Thymus (tissue), 11 donors: ENCODE data around the gene BMPR1B. TPM values are rescaled to one million over a fixed set of nuclear protein-coding genes. Genes with fewer than 3 reads are reported as not detected.
"Not testable (repeated sequence)": the region's sequence is repeated elsewhere in the genome, so short reads cannot be mapped to it uniquely, and the experiment has no call there.

Experiments used
- DNase-seq, 9 donors: peaks; one replicate each; pipeline ENCODE4 v3.0.0-alpha.2; 2013; ENCODE audit warnings: low spot score in 9 of 9, low read depth in 6 of 9, missing footprints in 1 of 9
- H3K27ac ChIP-seq, 2 donors: one replicate each; pipeline ENCODE4 v1.5.1; 2013; ENCODE audit warnings: control low read depth in 1 of 2, low read depth in 1 of 2, low read length in 1 of 2, mild to moderate bottlenecking in 1 of 2, moderate library complexity in 1 of 2
- H3K27me3 ChIP-seq, 2 donors: one replicate each; pipeline ENCODE4 v1.5.1; 2013; ENCODE audit warnings: low read length in 1 of 2; ENCODE audit not compliant: control insufficient read depth in 2 of 2, insufficient read depth in 1 of 2
- H3K36me3 ChIP-seq, 2 donors: one replicate each; pipeline ENCODE4 v1.5.1; 2013; ENCODE audit warnings: low read length in 1 of 2, mild to moderate bottlenecking in 1 of 2, moderate library complexity in 1 of 2; ENCODE audit not compliant: control insufficient read depth in 2 of 2, insufficient read depth in 2 of 2
- H3K4me1 ChIP-seq, 2 donors: one replicate each; pipeline ENCODE4 v1.5.1; 2013; ENCODE audit warnings: low read length in 2 of 2; ENCODE audit not compliant: control insufficient read depth in 2 of 2, insufficient read depth in 2 of 2
- H3K4me3 ChIP-seq, 2 donors: one replicate each; pipeline ENCODE4 v1.5.1; 2013; ENCODE audit warnings: low read length in 2 of 2, control low read depth in 1 of 2, mild to moderate bottlenecking in 1 of 2
- H3K9me3 ChIP-seq, 2 donors: one replicate each; pipeline ENCODE4 v1.5.1; 2013; ENCODE audit warnings: low read length in 1 of 2, mild to moderate bottlenecking in 1 of 2; ENCODE audit not compliant: control insufficient read depth in 2 of 2, insufficient read depth in 1 of 2
- WGBS: extraction: QIAGEN DNeasy Blood & Tissue Kit; methylation state at CpG from one replicate; pipeline ENCODE4 v1.1.7; 2013; 5-methylcytosine and 5-hydroxymethylcytosine counted together
- polyA plus RNA-seq: library from polyadenylated mRNA; stranded (reverse); fragments of 200-250 nt; gene quantifications from one replicate; pipeline ENCODE4 v1.2.3, GENCODE V29; 2013
- total RNA-seq: library from RNA; stranded (reverse); fragments of 120-200 nt; gene quantifications from one replicate; pipeline ENCODE4 v1.2.4, GENCODE V29; 2013
- donor health status: healthy.

BMPR1B gene
- total and polyA plus RNA-seq, 2 donors, result 2.2 to 12.5 TPM

GRCh38 chr4:95134016-95134415, 376.3 kb downstream of the BMPR1B start:
- not testable (repeated sequence) for H3K4me3 ChIP-seq, H3K27me3 ChIP-seq, H3K4me1 ChIP-seq, H3K36me3 ChIP-seq, DNase-seq, H3K27ac ChIP-seq, H3K9me3 ChIP-seq
- over 99% methylated on average over 4 of the region's 4 CpGs for WGBS

- H3K27me3 ChIP-seq, H3K4me3 ChIP-seq, DNase-seq, H3K36me3 ChIP-seq, H3K9me3 ChIP-seq, H3K27ac ChIP-seq: not testable (repeated sequence)
- H3K4me1 ChIP-seq, result peaks cover 0 to 12% of the 10 kb centered on the region in 2 donors
- 97% methylated on average over 14 of the region's 14 CpGs for WGBS
These were observed 381.7 kb downstream of the BMPR1B start for GRCh38 chr4:95139424-95139823.

- 79% methylated on average over 5 of the region's 5 CpGs for WGBS
- H3K4me3 ChIP-seq, result no peak overlapping the region
- H3K4me1 ChIP-seq, result peaks cover 0 to 12% of the 10 kb centered on the region in 2 donors
- no peaks in the 10 kb centered on the region for H3K27me3 ChIP-seq
- no peak overlapping the region for H3K27ac ChIP-seq
- no peaks in the 10 kb centered on the region for H3K36me3 ChIP-seq
- H3K9me3 ChIP-seq, result peaks cover 1 to 9% of the 10 kb centered on the region in 2 donors
- DNase-seq, result no peak
These were observed 383.6 kb downstream of the BMPR1B start for GRCh38 chr4:95141361-95141760.

- Histone ChIP-seq H3K4me1 (peaks cover 0 to 12% of the 10 kb centered on the region in 2 donors), H3K27me3 (no peaks in the 10 kb centered on the region), H3K36me3 (no peaks in the 10 kb centered on the region), H3K9me3 (peaks cover 1 to 9% of the 10 kb centered on the region in 2 donors), H3K27ac (peak overlapping the region in 1 of 2 donors; percentile 52), H3K4me3 (no peak overlapping the region)
- WGBS, result 63% methylated on average over 4 of the region's 4 CpGs
- peak in 4 of 9 donors; percentile 32 to 68 (median 36) for DNase-seq
These were observed 385.2 kb downstream of the BMPR1B start for GRCh38 chr4:95142932-95143331.

- no peak overlapping the region for H3K27ac ChIP-seq
- peaks cover 5 to 11% of the 10 kb centered on the region in 2 donors for H3K4me1 ChIP-seq
- WGBS, result 97% methylated on average over 3 of the region's 3 CpGs
- H3K9me3 ChIP-seq, result no peaks in the 10 kb centered on the region
- no peaks in the 10 kb centered on the region for H3K27me3 ChIP-seq
- H3K4me3 ChIP-seq, result no peak overlapping the region
- DNase-seq, result no peak
- H3K36me3 ChIP-seq, result peaks cover 0 to 5% of the 10 kb centered on the region in 2 donors
These were observed 393.5 kb downstream of the BMPR1B start for GRCh38 chr4:95151255-95151654.

- WGBS, result 97% methylated on average over 5 of the region's 5 CpGs
- DNase-seq, result no peak
- Histone ChIP-seq H3K27me3 (no peaks in the 10 kb centered on the region), H3K4me1 (peaks cover 7 to 11% of the 10 kb centered on the region in 2 donors), H3K36me3 (peaks cover 0 to 5% of the 10 kb centered on the region in 2 donors), H3K9me3 (no peaks in the 10 kb centered on the region), H3K27ac (no peak overlapping the region), H3K4me3 (no peak overlapping the region)
These were observed 395.4 kb downstream of the BMPR1B start for GRCh38 chr4:95153182-95153581.

- Histone ChIP-seq H3K27ac (peak overlapping the region in 1 of 2 donors; percentile 62), H3K4me3 (no peak overlapping the region), H3K27me3 (no peaks in the 10 kb centered on the region), H3K36me3 (peaks cover 0 to 5% of the 10 kb centered on the region in 2 donors), H3K4me1 (peaks cover 7 to 22% of the 10 kb centered on the region in 2 donors), H3K9me3 (no peaks in the 10 kb centered on the region)
- 39% methylated on average over 2 of the region's 2 CpGs for WGBS
- peak; percentile 45 to 94 (median 78) for DNase-seq
These were observed 398.1 kb downstream of the BMPR1B start for GRCh38 chr4:95155759-95156451.

GRCh38 chr4:95156452-95156765, 398.7 kb downstream of the BMPR1B start:
- Histone ChIP-seq H3K36me3 (peaks cover 0 to 5% of the 10 kb centered on the region in 2 donors), H3K4me3 (no peak overlapping the region), H3K27ac (peak overlapping the region in 1 of 2 donors; percentile 13), H3K27me3 (no peaks in the 10 kb centered on the region), H3K4me1 (peaks cover 7 to 22% of the 10 kb centered on the region in 2 donors), H3K9me3 (no peaks in the 10 kb centered on the region)
- 55% methylated on average over 3 of the region's 3 CpGs for WGBS
- DNase-seq, result no peak

- Histone ChIP-seq H3K9me3 (no peaks in the 10 kb centered on the region), H3K36me3 (peaks cover 0 to 5% of the 10 kb centered on the region in 2 donors), H3K4me3 (no peak overlapping the region), H3K4me1 (peaks cover 7 to 22% of the 10 kb centered on the region in 2 donors), H3K27ac (no peak overlapping the region), H3K27me3 (no peaks in the 10 kb centered on the region)
- no peak for DNase-seq
These were observed 399.8 kb downstream of the BMPR1B start for GRCh38 chr4:95157596-95157995.
